H1 (cell line): ENCODE data around the gene KDM1A.

Source experiments
- ATF3 ChIP-seq: IDR thresholded peaks from 2 replicates; pipeline ENCODE4 v1.6.1; 2011; ENCODE audit warnings: low read depth, mild to moderate bottlenecking, low read length; ENCODE audit not compliant: insufficient read depth
- BRCA1 ChIP-seq: IDR thresholded peaks from 2 replicates; pipeline ENCODE4 v1.6.1; 2012; ENCODE audit warnings: low read depth, low read length, improper control_type of control experiment
- CHD1 ChIP-seq: IDR thresholded peaks from 2 replicates; pipeline ENCODE4 v1.6.1; 2012; ENCODE audit warnings: low read depth, low read length, improper control_type of control experiment
- CREB1 ChIP-seq: IDR thresholded peaks from 2 replicates; pipeline ENCODE4 v1.6.1; 2012; ENCODE audit warnings: inconsistent platforms
- CTCF ChIP-seq, 3 experiments: IDR thresholded peaks; 1 replicate in 2 of 3; 2 replicates in 1 of 3; pipeline versions ENCODE4 v1.5.1 to v1.6.1; 2011; ENCODE audit warnings: low read length in 3 of 3, mild to moderate bottlenecking in 3 of 3, inconsistent platforms in 2 of 3, low read depth in 1 of 3, moderate library complexity in 1 of 3; ENCODE audit not compliant: insufficient read depth in 1 of 3; ENCODE audit errors: control extremely low read depth in 1 of 3
- EP300 ChIP-seq, 2 experiments: IDR thresholded peaks; 1 replicate in 1 of 2; 2 replicates in 1 of 2; pipeline ENCODE4 v1.6.1; 2011 to 2012; ENCODE audit warnings: low read depth in 2 of 2, low read length in 2 of 2, mild to moderate bottlenecking in 2 of 2, borderline replicate concordance in 1 of 2, inconsistent platforms in 1 of 2, moderate library complexity in 1 of 2
- EZH2 ChIP-seq: fragments of 200-600 bp; sonication (generic); IDR thresholded peaks from 2 replicates; pipeline ENCODE4 v1.7.1; 2012; ENCODE audit warnings: low read depth, mild to moderate bottlenecking, moderate library complexity, low read length, inconsistent platforms; ENCODE audit not compliant: severe bottlenecking
- NANOG ChIP-seq: IDR thresholded peaks from 2 replicates; pipeline ENCODE4 v1.6.1; 2011; ENCODE audit warnings: low read length, low read depth, mild to moderate bottlenecking, inconsistent platforms; ENCODE audit not compliant: insufficient read depth, poor library complexity, severe bottlenecking
- NRF1 ChIP-seq: IDR thresholded peaks from 2 replicates; pipeline ENCODE4 v1.6.1; 2011; ENCODE audit warnings: mild to moderate bottlenecking, low read depth, low read length, improper control_type of control experiment
- PHF8 ChIP-seq: fragments of 200-600 bp; sonication (generic); conservative IDR thresholded peaks from 2 replicates; pipeline ENCODE4 v1.7.1; 2012; ENCODE audit warnings: low read depth, mild to moderate bottlenecking, inconsistent platforms, low read length, moderate library complexity
- POLR2A ChIP-seq, 2 experiments: IDR thresholded peaks; 1 replicate in 1 of 2; 2 replicates in 1 of 2; pipeline ENCODE4 v1.6.1; 2011; ENCODE audit warnings: low read depth in 2 of 2, low read length in 2 of 2, mild to moderate bottlenecking in 2 of 2; ENCODE audit errors: control extremely low read depth in 1 of 2
- POLR2AphosphoS5 ChIP-seq: IDR thresholded peaks from 2 replicates; pipeline ENCODE4 v1.6.1; 2011; ENCODE audit warnings: low read depth, low read length
- SUZ12 ChIP-seq: fragments of 200-600 bp; sonication (generic); IDR thresholded peaks from 2 replicates; pipeline ENCODE4 v1.6.1; 2012; ENCODE audit warnings: mild to moderate bottlenecking, inconsistent platforms, low read length, moderate library complexity, mixed read lengths

GRCh38 chr1:23085696-23086095 lies 66.4 kb downstream of the KDM1A start:
- TF ChIP-seq CREB1 (no peak), POLR2AphosphoS5 (peak; percentile 41; the same call in 1 of the 2 replicates), POLR2A (IDR thresholded peaks at IDR 0.05; ENCODE audit: control extremely low read depth in 1 of 2, low read depth in 2 of 2, low read length in 2 of 2) (no peak), CTCF (IDR thresholded peaks at IDR 0.05; ENCODE audit: control extremely low read depth in 1 of 3, insufficient read depth in 1 of 3, low read depth in 1 of 3, low read length in 3 of 3) (no peak), EZH2 (no peak), PHF8 (no peak), SUZ12 (no peak), ATF3 (no peak), NRF1 (no peak), NANOG (no peak), EP300 (IDR thresholded peaks at IDR 0.05; ENCODE audit: borderline replicate concordance in 1 of 2, low read depth in 2 of 2, low read length in 2 of 2) (no peak), BRCA1 (no peak), CHD1 (no peak)
